Measurements from ENCODE around the gene GPN1.
"Not testable (repeated sequence)": the region's sequence is repeated elsewhere in the genome, so short reads cannot be mapped to it uniquely, and the experiment has no call there.

The GPN1 gene

DNA sequence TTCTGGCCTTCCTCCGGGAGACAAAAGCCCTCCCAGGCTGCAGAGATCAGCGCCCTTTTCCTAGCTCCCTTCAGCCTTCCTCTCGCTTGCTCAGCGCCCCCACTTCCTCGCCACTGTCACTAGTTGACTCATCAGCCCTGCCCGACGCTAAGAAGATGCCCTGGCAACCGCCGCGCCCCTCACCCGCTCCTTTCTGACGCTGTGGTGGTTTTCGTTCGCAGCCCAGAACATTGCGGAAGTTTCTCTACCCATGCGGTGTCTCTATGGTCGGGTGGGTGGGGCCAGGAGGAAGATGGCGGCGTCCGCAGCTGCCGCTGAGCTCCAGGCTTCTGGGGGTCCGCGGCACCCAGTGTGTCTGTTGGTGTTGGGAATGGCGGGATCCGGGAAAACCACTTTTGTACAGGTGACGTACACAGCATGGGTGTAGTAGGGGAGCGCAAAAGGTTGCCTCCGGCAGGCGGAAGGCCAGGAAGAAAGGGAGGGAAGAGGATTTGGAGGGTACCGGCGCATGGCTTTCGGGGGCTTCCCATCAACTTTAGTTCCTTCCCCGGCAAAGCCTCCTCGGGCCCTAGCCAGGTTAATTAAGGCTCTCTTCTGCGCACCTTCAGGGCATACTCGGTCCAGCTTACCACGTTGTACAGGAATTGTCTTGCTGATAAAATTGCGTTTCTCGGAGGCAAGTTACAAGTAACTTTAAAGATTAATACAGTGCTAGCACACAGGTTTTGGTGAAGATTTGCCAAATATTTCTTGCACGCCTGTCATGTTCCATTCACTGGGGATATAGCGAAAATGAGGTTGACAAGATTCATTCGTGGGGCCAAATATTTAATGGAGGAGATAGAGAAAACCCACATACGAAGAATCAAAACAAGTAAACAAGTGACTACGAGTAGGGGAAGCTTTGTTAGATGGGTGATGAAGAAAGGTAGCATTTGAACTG, at the start of gene GPN1, which contains the start of gene CCDC121:
Gene GPN1, plus strand, starts transcription at position 284 of the 943 bp plus-strand sequence. Its CDS starts 9 bp downstream, at position 293.
Gene CCDC121, minus strand, starts transcription at position 246 of the 943 bp plus-strand sequence. CDS start 1,213 bp downstream, outside the sequence.
- peak; percentile 88 for DNase-seq

DNA sequence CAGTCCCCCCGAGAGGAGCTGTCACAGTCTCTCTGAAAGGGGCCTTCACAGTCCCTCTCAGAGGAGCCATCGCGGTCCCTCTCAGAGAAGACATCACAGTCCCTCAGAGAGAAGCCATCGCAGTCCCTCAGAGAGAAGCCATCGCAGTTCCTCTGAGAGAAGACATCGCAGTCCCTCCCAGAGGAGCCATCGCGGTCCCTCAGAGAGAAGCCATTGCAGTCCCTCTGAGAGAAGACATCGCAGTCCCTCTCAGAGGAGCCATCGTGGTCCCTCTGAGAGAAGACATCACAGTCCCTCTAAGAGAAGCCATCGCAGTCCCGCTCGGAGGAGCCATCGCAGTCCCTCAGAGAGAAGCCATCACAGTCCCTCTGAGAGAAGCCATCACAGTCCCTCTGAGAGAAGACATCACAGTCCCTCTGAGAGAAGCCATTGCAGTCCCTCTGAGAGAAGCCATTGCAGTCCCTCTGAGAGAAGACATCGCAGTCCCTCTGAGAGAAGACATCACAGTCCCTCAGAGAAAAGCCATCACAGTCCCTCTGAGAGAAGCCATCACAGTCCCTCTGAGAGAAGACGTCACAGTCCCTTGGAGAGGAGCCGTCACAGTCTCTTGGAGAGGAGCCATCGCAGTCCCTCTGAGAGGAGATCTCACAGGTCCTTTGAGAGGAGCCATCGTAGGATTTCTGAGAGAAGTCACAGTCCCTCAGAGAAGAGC, 47.3 kb upstream of the GPN1 start:
- DNase-seq: no peak

DNA sequence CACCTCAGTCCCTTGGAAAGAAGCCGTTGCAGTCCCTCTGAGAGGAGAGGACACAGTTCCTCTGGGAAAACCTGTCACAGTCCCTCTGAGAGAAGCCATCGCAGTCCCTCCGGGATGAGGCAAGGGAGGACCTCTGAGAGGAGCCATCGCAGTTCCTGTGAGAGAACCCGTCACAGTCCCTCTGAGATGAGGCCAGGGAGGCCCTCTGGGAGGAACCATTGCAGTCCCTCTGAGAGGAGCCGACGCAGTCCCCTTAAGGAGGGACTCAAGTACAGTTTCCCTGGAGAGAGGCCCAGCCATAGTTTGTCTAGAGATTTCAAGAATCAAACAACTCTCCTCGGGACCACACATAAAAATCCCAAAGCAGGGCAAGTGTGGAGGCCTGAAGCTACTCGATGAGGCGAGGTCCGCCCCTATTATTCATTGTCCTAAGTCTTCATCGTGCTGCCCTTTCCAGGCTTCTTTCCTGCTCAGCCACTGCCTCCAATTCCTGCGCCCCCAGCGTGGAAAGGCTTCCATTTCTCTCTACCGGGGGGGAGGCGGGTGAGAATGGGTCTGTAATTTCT, 46.6 kb upstream of the GPN1 start:
- no peak for DNase-seq

DNA sequence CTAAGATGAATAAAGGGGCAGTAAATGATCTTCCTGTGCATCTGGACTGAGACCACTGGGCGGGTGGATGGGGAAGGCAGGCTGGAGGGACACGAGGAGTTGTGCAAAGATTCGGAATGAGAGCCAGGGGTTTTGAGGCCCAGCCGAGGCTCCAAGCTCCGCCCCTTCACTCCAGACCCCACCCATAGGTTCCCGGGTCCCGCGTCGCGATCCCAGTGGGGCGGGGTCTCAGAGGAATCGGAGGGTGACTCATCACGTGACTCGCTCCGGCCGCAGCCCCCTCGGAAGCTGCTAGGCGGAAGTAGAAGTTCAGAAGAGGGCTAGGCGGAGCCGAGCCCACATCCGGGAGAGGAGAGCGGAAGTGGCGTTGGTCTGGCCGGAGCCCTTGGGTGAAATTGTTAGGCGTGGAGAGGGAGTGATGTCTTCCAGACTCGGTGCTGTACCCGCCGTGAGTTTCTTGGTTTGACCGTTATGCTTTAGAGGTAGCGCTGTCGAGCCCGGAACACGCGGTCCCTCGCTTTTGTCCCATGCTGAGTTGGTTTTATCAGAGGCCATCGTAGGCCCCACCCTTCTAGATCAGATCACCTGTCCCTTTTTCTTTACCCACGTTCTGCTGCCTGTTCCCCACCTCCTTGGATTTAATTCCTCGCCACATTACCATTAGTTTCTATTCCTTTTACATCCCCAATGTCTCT, 46.0 kb upstream of the GPN1 start, which contains the start of gene ZNF512:
Gene ZNF512, plus strand, starts transcription at position 348 of the 695 bp plus-strand sequence. Its CDS starts 71 bp downstream, at position 419.
- DNase-seq: peak; percentile 86

DNA sequence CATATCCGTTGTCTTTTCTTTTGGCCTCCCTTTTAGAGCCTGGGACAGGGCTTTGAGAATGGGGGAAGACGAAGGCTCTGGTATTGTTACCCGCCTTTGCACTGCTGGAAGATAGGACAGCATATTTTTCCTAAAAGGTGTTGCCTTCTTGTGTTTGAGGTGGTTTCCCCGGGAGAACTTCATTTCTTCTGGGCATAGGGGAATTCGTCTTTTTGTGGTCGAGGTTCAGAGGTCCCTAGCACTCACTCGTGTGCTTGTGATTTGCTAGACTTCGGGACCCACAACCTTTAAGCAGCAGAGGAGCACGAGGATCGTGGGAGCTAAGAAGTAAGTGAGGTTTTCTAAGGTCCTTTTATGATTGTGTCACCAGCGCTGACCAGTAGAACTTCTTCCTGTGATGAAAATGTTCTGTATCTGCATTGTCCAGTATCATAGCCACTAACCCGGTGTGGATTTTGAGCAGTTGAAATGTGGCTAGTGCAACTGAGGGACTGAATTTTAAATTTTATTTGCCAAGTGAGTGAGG, 45.4 kb upstream of the GPN1 start:
- no peak for DNase-seq

GRCh38 chr2:27584597-27584996, 44.3 kb upstream of the GPN1 start:
- no peak for DNase-seq

GRCh38 chr2:27587025-27587424, 41.8 kb upstream of the GPN1 start:
- DNase-seq: no peak

DNA sequence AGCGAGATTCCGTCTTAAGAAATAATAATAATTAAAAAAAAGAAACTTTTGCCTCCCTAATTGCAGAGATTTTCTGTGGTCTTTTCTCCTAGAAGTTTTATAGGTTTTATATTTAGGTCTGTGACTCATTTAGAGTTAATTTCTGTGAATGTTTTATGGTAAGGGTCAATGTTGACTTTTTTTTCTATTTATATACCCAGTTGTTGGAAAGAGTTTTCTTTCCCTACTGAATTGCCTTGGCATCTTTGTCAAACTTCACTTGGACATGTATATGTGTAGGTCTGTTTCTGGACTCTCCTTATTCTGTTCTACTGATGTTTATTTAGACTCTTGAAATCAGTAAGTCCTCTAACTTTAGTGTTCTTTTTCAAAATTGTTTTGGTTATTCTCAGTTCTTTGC, 40.5 kb upstream of the GPN1 start:
- DNase-seq: no peak

DNA sequence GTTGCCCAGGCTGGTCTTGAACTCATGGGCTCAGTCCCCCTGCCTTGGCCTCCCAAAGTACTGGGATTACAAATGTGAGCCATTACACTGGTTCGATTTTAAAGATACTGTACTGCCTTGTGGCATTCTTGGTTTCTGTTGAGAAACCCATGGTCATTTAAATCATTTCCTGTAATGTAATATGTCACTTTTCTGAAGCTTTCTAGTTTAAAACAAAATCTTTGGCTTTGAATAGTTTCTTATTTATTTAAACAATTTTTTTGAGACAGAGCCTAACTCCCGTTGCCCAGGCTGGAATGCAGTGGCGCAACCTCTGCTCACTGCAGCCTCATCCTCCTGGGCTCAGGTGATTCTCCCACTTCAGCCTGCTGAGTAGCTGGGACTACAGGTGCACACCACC, 37.1 kb upstream of the GPN1 start:
- no peak for DNase-seq

DNA sequence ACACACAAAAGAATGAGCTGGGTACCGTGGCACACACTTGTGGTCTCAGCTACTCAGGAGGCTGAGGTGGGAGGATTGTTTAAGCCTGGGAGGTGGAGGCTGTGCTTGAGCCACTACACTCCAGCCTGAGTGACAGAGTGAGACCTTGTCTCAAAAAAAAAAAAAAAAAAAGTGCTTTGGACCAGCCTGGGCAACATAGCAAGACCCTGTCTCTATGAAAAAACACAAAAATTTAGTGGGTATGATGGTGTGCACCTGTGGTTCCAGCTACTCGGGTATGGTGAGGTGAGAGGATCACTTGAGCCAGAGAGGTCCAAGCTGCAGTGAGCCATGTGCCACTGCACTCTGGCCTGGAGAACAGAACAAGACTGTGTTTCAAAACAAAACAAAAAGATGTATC, 35.6 kb upstream of the GPN1 start:
- no peak for DNase-seq

GRCh38 chr2:27594020-27594703, 34.7 kb upstream of the GPN1 start:
- not testable (repeated sequence) for DNase-seq

GRCh38 chr2:27595412-27595811, 33.4 kb upstream of the GPN1 start:
- DNase-seq: not testable (repeated sequence)

DNA sequence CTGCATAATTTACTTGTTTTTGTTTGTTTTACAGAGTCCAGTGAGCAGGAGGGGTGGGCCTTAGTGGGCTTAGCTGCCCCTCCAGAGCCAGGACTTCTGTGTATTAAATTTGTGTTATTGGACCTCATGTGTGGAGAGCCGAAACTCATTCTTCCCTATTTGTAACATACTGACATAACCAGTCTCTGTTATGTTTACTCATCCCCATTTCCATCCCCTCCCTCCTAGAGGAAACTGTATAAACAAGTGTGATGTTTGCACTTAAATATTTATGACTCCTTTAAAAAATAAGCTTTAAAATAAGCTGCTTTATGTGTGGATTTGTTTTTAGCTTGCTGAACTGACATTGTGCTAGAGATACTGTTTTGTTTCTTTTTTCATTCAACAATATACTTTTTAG, 32.2 kb upstream of the GPN1 start:
- DNase-seq: no peak

DNA sequence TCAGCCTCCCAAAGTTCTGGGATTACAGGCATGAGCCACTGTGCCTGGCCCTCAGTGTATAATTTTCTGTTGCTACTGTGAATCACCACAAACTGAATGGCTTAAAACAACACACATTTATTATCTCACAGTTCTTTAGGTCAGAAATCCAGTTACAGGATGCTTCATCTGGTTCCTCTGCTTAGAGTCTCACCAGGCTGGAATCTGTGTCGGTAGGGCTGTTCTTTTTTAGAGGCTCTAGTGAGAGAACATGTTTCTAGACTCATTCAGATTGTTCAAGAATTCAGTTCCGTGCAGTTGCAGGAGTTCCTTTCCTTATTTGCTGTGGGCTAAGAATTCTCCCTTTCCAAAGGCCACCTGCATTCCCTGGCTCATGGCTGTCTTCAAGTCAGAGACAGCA, 22.2 kb upstream of the GPN1 start:
- no peak for DNase-seq

GRCh38 chr2:27613985-27614384, 14.9 kb upstream of the GPN1 start:
- no peak for DNase-seq

DNA sequence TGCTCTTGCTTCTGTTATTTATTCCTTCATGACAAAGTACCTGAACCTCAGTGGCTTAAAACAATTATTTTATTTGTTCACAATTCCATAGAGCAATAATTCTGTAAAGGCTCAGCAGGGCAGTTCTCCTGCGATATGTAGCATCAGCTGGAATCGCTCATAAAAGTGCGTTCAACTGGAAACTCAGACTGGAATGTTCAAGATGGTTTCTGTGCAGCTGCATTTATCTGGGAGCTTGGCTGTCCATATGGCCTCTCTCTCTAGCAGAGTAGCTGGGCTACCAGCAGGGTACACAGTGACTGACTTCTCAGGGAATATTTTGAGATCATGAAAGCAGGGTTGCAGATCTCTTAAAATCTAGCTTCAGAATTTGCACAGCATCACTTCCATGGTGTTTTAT, 13.5 kb upstream of the GPN1 start:
- DNase-seq: no peak

- no peak for DNase-seq
Measured at GRCh38 chr2:27621524-27621923, 7.3 kb upstream of the GPN1 start.

GRCh38 chr2:27622921-27623384, 5.9 kb upstream of the GPN1 start:
- DNase-seq: no peak

GRCh38 chr2:27624943-27625342, 3.9 kb upstream of the GPN1 start:
- DNase-seq: no peak

GRCh38 chr2:27626323-27626722, 2.5 kb upstream of the GPN1 start:
- not testable (repeated sequence) for DNase-seq

GRCh38 chr2:27626921-27627320, 1.9 kb upstream of the GPN1 start:
- peak; percentile 20 for DNase-seq
